HepG2 (cell line): ENCODE measurements around the gene RFX2. TPM values are rescaled to one million over a fixed set of nuclear protein-coding genes. Genes with fewer than 3 reads are reported as not detected.

ENCODE experiments used
- ATF4 ChIP-seq, 2 experiments: fragments of 450-650 bp in 1 of 2; sonication (generic) in 1 of 2; formaldehyde crosslinking; IDR thresholded peaks; 2 replicates each; pipeline versions ENCODE4 v1.5.0 to v1.8.0; 2020 to 2022; ENCODE audit warnings: mild to moderate bottlenecking in 1 of 2, missing genetic modification reagents in 1 of 2
- ATF7 ChIP-seq, 2 experiments: fragments of 450-650 bp in 1 of 2; sonication (generic) in 1 of 2; formaldehyde crosslinking in 1 of 2; IDR thresholded peaks; 2 replicates each; pipeline versions ENCODE4 v1.4.0 to v1.6.1; 2016 to 2020; ENCODE audit warnings: antibody characterized with exemption in 1 of 2, mild to moderate bottlenecking in 1 of 2, missing genetic modification reagents in 1 of 2
- ISX ChIP-seq: sonication (generic); formaldehyde crosslinking; conservative IDR thresholded peaks from 2 replicates; pipeline ENCODE4 v1.5.0; 2020; ENCODE audit warnings: missing genetic modification reagents
- KDM5A ChIP-seq: fragments of 200-600 bp; sonication (generic); IDR thresholded peaks from 2 replicates; pipeline ENCODE4 v1.7.0; 2018; ENCODE audit warnings: antibody characterized with exemption, mild to moderate bottlenecking, low read length, borderline replicate concordance
- MAFK ChIP-seq, 2 experiments: IDR thresholded peaks in 1 of 2; conservative IDR thresholded peaks in 1 of 2; 2 replicates each; pipeline ENCODE4 v1.6.1; 2011; ENCODE audit warnings: improper control_type of control experiment in 2 of 2, low read length in 2 of 2
- MXI1 ChIP-seq: IDR thresholded peaks from 3 replicates; pipeline ENCODE4 v1.6.1; 2012; ENCODE audit warnings: low read depth, low read length, inconsistent platforms, borderline replicate concordance
- NRL ChIP-seq: sonication (generic); formaldehyde crosslinking; IDR thresholded peaks from 2 replicates; pipeline ENCODE4 v1.5.0; 2020; ENCODE audit warnings: missing genetic modification reagents, mild to moderate bottlenecking, moderate library complexity, borderline replicate concordance
- RFX1 ChIP-seq: fragments of 450-650 bp; IDR thresholded peaks from 2 replicates; pipeline ENCODE4 v1.6.1; 2017
- SAP130 ChIP-seq: IDR thresholded peaks from 2 replicates; pipeline ENCODE4 v1.6.1; 2016; ENCODE audit warnings: low read depth
- SIN3B ChIP-seq: fragments of 150-350 bp; IDR thresholded peaks from 2 replicates; pipeline ENCODE4 v1.6.1; 2014; ENCODE audit warnings: low read length
- SMAD3 ChIP-seq: sonication (generic); formaldehyde crosslinking; IDR thresholded peaks from 2 replicates; pipeline ENCODE4 v1.4.0; 2020; ENCODE audit warnings: missing genetic modification reagents
- ZBTB46 ChIP-seq: sonication (generic); formaldehyde crosslinking; IDR thresholded peaks from 2 replicates; pipeline ENCODE4 v1.4.0; 2020; ENCODE audit warnings: mild to moderate bottlenecking, missing genetic modification reagents, borderline replicate concordance
- ZFP37 ChIP-seq: sonication (generic); formaldehyde crosslinking; IDR thresholded peaks from 2 replicates; pipeline ENCODE4 v1.4.0; 2020; ENCODE audit warnings: missing genetic modification reagents, borderline replicate concordance
- ZNF232 ChIP-seq: sonication (generic); formaldehyde crosslinking; IDR thresholded peaks from 2 replicates; pipeline ENCODE4 v1.4.0; 2020; ENCODE audit warnings: missing genetic modification reagents, borderline replicate concordance
- ZNF24 ChIP-seq: fragments of 450-650 bp; IDR thresholded peaks from 2 replicates; pipeline ENCODE4 v1.6.1; 2017; ENCODE audit warnings: antibody characterized with exemption, mild to moderate bottlenecking
- ZNF280B ChIP-seq: sonication (generic); formaldehyde crosslinking; IDR thresholded peaks from 2 replicates; pipeline ENCODE4 v1.5.0; 2020; ENCODE audit warnings: missing genetic modification reagents, mild to moderate bottlenecking, borderline replicate concordance
- ZNF34 ChIP-seq: sonication (generic); formaldehyde crosslinking; IDR thresholded peaks from 2 replicates; pipeline ENCODE4 v1.4.0; 2020; ENCODE audit warnings: mild to moderate bottlenecking, missing genetic modification reagents, borderline replicate concordance
- ZNF749 ChIP-seq: sonication (generic); formaldehyde crosslinking; IDR thresholded peaks from 2 replicates; pipeline ENCODE4 v1.8.0; 2022; ENCODE audit warnings: mild to moderate bottlenecking, missing genetic modification reagents, moderate library complexity, borderline replicate concordance
- ZNF781 ChIP-seq: sonication (generic); formaldehyde crosslinking; IDR thresholded peaks from 2 replicates; pipeline ENCODE4 v1.5.1; 2020; ENCODE audit warnings: borderline replicate concordance, mild to moderate bottlenecking, missing genetic modification reagents; ENCODE audit errors: not compliant biosample characterization
- polyA plus RNA-seq, 8 experiments: library from polyadenylated mRNA; depleted of rRNA in 3 of 8; stranded (reverse) in 7 of 8; unstranded in 1 of 8; fragments of >200 nt; fragmentation: Illumina TruSeq in 4 of 8; extraction: Trizol in 4 of 8; gene quantifications; 2 replicates each; pipeline versions ENCODE4 v1.2.1 to v1.2.3, GENCODE V29; 2011 to 2016; ENCODE audit warnings: low read depth in 4 of 8, missing spikeins in 1 of 8, mixed read lengths in 1 of 8; ENCODE audit not compliant: insufficient read depth in 1 of 8
- total RNA-seq, 5 experiments: library from RNA; depleted of rRNA; stranded (reverse); fragments of >200 nt; fragmentation: Illumina TruSeq; extraction: Trizol; gene quantifications; 2 replicates each; pipeline ENCODE4 v1.2.3, GENCODE V29; 2016; ENCODE audit warnings: low read depth in 1 of 5

The RFX2 gene
- total and polyA plus RNA-seq, 2 of the 13 experiments (the other 11 are each of a cell fraction or from before 2014, with no cell fraction given) = 2.8 to 3.3 TPM

GRCh38 chr19:6066661-6067646 is 43.3 kb downstream of the RFX2 start (continued):
- TF ChIP-seq MXI1 (peak; percentile 99), NRL (CRISPR knock-in tag) (no peak), KDM5A (no peak), ZNF24 (no peak), ATF4 (CRISPR knock-in tag; IDR thresholded peaks at IDR 0.05) (no peak), ZFP37 (no peak), ZNF34 (no peak), SIN3B (0 out of 2 replicates have a peak, but pooled peaks have one; percentile 10), ZNF749 (CRISPR knock-in tag) (no peak), ZNF280B (CRISPR knock-in tag) (no peak), RFX1 (peak; percentile 99), SAP130 (CRISPR knock-in tag) (peak; percentile 45), ISX (CRISPR knock-in tag) (no peak), ATF7 (IDR thresholded peaks at IDR 0.05) (no peak), ATF7 (CRISPR knock-in tag; IDR thresholded peaks at IDR 0.05) (no peak), MAFK (conservative IDR thresholded peaks at IDR 0.05 in 1 of 2, IDR thresholded peaks at IDR 0.05 in 1 of 2; ENCODE audit: low read length in 2 of 2) (no peak), SMAD3 (no peak), ZNF232 (CRISPR knock-in tag) (no peak), ZNF781 (no peak), ZBTB46 (no peak)
